Stimulated activated CD8-positive, alpha-beta memory T cell treated with anti-CD3 and anti-CD28 coated beads, Interleukin-4, amount 100 ng/mL, for 1 hour (primary cell): ENCODE data around the gene CDC37.
A peak's percentile ranks its signal among the peaks of the same experiment; 100 is the strongest.

Experiments used
- DNase-seq, 2 donors: peaks; one replicate each; pipeline ENCODE4 v3.0.0-alpha.2; 2020; ENCODE audit warnings: low read depth in 2 of 2, low spot score in 1 of 2

Gene CDC37

GRCh38 chr19:10403137-10404021 is at the start of gene CDC37:
Gene CDC37, minus strand, starts transcription at chr19:10403542. Its CDS starts 63 bp downstream, at chr19:10403479.
- peak; percentile 96 to 97 for DNase-seq

GRCh38 chr19:10450853-10451609 is 47.7 kb upstream of the CDC37 start:
- no peak for DNase-seq

- no peak for DNase-seq
Measured at GRCh38 chr19:10450191-10450852, 47.0 kb upstream of the CDC37 start.

- no peak for DNase-seq
Measured at GRCh38 chr19:10449037-10449436, 45.7 kb upstream of the CDC37 start.

- DNase-seq, result no peak
Measured at GRCh38 chr19:10442698-10443097, 39.4 kb upstream of the CDC37 start.

GRCh38 chr19:10439588-10439987 is 36.2 kb upstream of the CDC37 start:
- DNase-seq, result no peak

- no peak for DNase-seq
Measured at GRCh38 chr19:10433131-10433536, 29.8 kb upstream of the CDC37 start.

- DNase-seq, result no peak
Measured at GRCh38 chr19:10432736-10433130, 29.4 kb upstream of the CDC37 start.

- DNase-seq, result peak in 1 of 2 donors; percentile 41
Measured at GRCh38 chr19:10431943-10432735, 28.8 kb upstream of the CDC37 start.

- DNase-seq, result no peak
Measured at GRCh38 chr19:10431254-10431942, 28.1 kb upstream of the CDC37 start.

GRCh38 chr19:10430505-10431253 is 27.3 kb upstream of the CDC37 start:
- DNase-seq, result no peak

GRCh38 chr19:10428996-10429381 is 25.6 kb upstream of the CDC37 start:
- DNase-seq, result no peak

- no peak for DNase-seq
Measured at GRCh38 chr19:10427169-10427568, 23.8 kb upstream of the CDC37 start.

GRCh38 chr19:10424011-10424637 is 20.8 kb upstream of the CDC37 start:
- no peak for DNase-seq

- DNase-seq, result no peak
Measured at GRCh38 chr19:10422846-10423245, 19.5 kb upstream of the CDC37 start.

- DNase-seq, result no peak
Measured at GRCh38 chr19:10422046-10422461, 18.7 kb upstream of the CDC37 start.

GRCh38 chr19:10421240-10422045 is 18.1 kb upstream of the CDC37 start:
- no peak for DNase-seq
